OCI-LY7 (cell line): Measurements from ENCODE around the gene FRAT2.

Source experiments
- EZH2phosphoT487 ChIP-seq: fragments of 200-600 bp; sonication (generic); IDR thresholded peaks from 2 replicates; pipeline ENCODE4 v1.6.1; 2018; ENCODE audit warnings: low read depth, borderline replicate concordance, mild to moderate bottlenecking, mixed run types, antibody characterized with exemption, low read length, moderate library complexity, mixed read lengths
- TF ChIP-seq, protein P1 (sequence below): fragments of 200-600 bp; sonication (generic); conservative IDR thresholded peaks from 2 replicates; pipeline ENCODE4 v1.5.1; 2014; ENCODE audit warnings: mild to moderate bottlenecking, antibody characterized with exemption, low read length, moderate library complexity, mixed read lengths

DNA sequence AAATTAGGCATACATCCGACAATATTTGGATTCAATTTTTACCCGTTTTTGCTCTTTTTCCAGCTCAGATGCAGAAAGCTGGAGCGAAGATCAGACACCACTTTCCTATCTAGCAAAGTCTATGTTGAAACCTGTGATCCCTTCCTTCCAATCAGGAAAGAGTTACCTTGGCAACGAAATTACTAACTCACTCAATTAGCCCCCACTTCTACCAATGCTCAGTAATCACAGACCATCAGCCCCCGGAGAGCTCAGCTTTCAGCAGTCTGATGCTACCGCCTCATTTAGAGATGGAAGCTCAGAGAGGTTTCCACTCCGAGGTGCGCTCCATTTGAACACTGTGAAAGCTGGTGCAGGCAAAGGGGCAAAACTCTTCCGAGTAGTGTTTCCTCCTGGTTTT, 8.8 kb downstream of the FRAT2 start:
- TF ChIP-seq, protein P1, sequence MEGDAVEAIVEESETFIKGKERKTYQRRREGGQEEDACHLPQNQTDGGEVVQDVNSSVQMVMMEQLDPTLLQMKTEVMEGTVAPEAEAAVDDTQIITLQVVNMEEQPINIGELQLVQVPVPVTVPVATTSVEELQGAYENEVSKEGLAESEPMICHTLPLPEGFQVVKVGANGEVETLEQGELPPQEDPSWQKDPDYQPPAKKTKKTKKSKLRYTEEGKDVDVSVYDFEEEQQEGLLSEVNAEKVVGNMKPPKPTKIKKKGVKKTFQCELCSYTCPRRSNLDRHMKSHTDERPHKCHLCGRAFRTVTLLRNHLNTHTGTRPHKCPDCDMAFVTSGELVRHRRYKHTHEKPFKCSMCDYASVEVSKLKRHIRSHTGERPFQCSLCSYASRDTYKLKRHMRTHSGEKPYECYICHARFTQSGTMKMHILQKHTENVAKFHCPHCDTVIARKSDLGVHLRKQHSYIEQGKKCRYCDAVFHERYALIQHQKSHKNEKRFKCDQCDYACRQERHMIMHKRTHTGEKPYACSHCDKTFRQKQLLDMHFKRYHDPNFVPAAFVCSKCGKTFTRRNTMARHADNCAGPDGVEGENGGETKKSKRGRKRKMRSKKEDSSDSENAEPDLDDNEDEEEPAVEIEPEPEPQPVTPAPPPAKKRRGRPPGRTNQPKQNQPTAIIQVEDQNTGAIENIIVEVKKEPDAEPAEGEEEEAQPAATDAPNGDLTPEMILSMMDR, result no peak
- TF ChIP-seq EZH2phosphoT487, result no peak
